ENCODE measurements around the gene DELE1.

- TF ChIP-seq CTCF (IDR thresholded peaks at IDR 0.05) (no peak), EZH2 (IDR thresholded peaks at IDR 0.05; ENCODE audit: borderline replicate concordance, insufficient read depth, low read depth, low read length, poor library complexity, severe bottlenecking) (no peak)
Measured at GRCh38 chr5:141914797-141915196, 8.9 kb upstream of the DELE1 start.
